BE2C (cell line): ENCODE results near the gene ST13.
A peak's percentile ranks its signal among the peaks of the same experiment; 100 is the strongest.

Source experiments
- DNase-seq: peaks from one replicate; pipeline ENCODE4 v3.0.0-alpha.2; 2020
- H3K27me3 ChIP-seq: fragments of 250-450 bp; sonication (Bioruptor Pico); 2 replicates; pipeline ENCODE4 v1.5.1; 2020; ENCODE audit warnings: mild to moderate bottlenecking
- H3K36me3 ChIP-seq: fragments of 250-450 bp; sonication (Bioruptor Pico); 2 replicates; pipeline ENCODE4 v1.5.1; 2020; ENCODE audit warnings: mild to moderate bottlenecking
- H3K4me1 ChIP-seq: fragments of 250-450 bp; sonication (Bioruptor Pico); 2 replicates; pipeline ENCODE4 v1.5.1; 2020
- H3K4me3 ChIP-seq: 2 replicates; pipeline ENCODE4 v1.5.1; 2011; ENCODE audit warnings: low read depth, low read length
- H3K9me3 ChIP-seq: fragments of 250-450 bp; sonication (Bioruptor Pico); 2 replicates; pipeline ENCODE4 v1.5.1; 2020
- CTCF ChIP-seq: IDR thresholded peaks from 2 replicates; pipeline ENCODE4 v1.5.1; 2012; ENCODE audit warnings: mild to moderate bottlenecking, low read depth, low read length

The ST13 gene

GRCh38 chr22:40862537-40862936 lies 6.1 kb upstream of the ST13 start:
- Histone ChIP-seq H3K9me3 (no peaks in the 10 kb centered on the region), H3K4me3 (no peak overlapping the region), H3K4me1 (no peaks in the 10 kb centered on the region), H3K27me3 (no peaks in the 10 kb centered on the region), H3K36me3 (peaks cover 14% of the 10 kb centered on the region)
- DNase-seq: no peak
- TF ChIP-seq CTCF: no peak

DNA sequence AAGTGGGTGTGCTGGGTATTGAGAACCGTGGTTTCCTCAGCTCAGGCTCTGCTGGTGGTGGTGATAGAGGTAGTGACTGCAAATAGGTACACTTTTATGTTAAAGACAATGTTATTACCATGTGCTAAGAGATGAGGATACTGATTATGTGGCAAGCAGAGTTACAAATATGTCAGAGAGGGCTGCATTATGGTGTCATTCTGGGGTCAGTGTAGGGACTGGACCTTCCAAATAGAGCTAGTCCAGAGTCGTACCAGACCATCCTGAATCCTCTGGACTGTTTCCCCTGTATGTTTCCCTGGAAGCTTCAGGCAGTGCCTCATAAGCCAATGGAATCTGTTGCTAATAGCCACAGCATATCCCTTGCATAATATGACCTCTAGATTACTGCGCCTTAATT lies 5.6 kb upstream of the ST13 start, which contains the start of gene DNAJB7:
DNAJB7 (minus strand) TSS at position 101 of the 400 bp plus-strand sequence. CDS start 119 bp downstream, outside the sequence.
- peaks cover 17% of the 10 kb centered on the region for H3K36me3 ChIP-seq
- no peaks in the 10 kb centered on the region for H3K9me3 ChIP-seq
- no peak within 1 kb of the TSS for H3K4me3 ChIP-seq
- no peak for DNase-seq
- TF ChIP-seq CTCF: no peak
- H3K4me1 ChIP-seq: no peaks in the 10 kb centered on the region
- H3K27me3 ChIP-seq: no peaks in the 10 kb centered on the region

DNA sequence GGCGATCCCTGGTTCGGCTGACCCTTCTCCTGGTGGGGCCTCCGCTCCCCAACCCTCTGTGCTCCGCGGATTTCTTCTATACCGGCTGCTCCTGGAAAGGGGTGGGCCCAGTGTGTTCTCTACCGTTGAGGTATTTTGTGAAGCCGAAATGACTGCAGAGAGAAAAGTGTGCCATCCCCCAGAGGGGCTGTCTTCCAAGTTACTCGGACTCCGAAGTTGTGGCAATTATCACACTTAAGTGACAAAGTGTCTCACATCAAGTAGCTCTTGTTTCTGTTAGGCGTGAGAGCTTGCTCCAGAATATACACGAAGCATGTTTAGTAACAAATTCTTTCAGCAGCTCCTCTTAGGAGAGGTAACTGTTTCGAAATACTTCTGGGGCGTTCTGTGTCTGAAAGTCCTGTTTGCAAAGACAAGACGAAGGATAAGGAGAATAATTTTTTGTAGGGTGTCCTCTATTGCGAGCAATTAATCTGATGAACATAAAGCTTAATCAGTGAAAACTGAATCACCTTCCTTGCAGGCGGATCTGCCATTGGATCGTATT lies 943 bp upstream of the ST13 start:
- H3K36me3 ChIP-seq: peaks cover 22% of the 10 kb centered on the region
- peak overlapping the region; percentile 99 for H3K4me3 ChIP-seq
- no peaks in the 10 kb centered on the region for H3K27me3 ChIP-seq
- H3K4me1 ChIP-seq: peaks cover 3% of the 10 kb centered on the region; the same call in 1 of the 2 replicates
- DNase-seq: no peak
- no peaks in the 10 kb centered on the region for H3K9me3 ChIP-seq
- TF ChIP-seq CTCF: no peak

- TF ChIP-seq CTCF: no peak
- H3K4me1 ChIP-seq: peaks cover 3% of the 10 kb centered on the region; the same call in 1 of the 2 replicates
- H3K9me3 ChIP-seq: no peaks in the 10 kb centered on the region
- H3K36me3 ChIP-seq: peaks cover 11% of the 10 kb centered on the region
- peak; percentile 44 for DNase-seq
- H3K4me3 ChIP-seq: peak overlapping the region; percentile 99
- no peaks in the 10 kb centered on the region for H3K27me3 ChIP-seq
These were observed 393 bp downstream of the ST13 start for GRCh38 chr22:40855979-40856512.

- peak overlapping the region; percentile 99 for H3K4me3 ChIP-seq
- no peaks in the 10 kb centered on the region for H3K27me3 ChIP-seq
- no peaks in the 10 kb centered on the region for H3K9me3 ChIP-seq
- peaks cover 3% of the 10 kb centered on the region; the same call in 1 of the 2 replicates for H3K4me1 ChIP-seq
- no peak for DNase-seq
- no peak for TF ChIP-seq CTCF
- peaks cover 13% of the 10 kb centered on the region for H3K36me3 ChIP-seq
These were observed 1.1 kb downstream of the ST13 start for GRCh38 chr22:40855071-40855978.
